Caco-2 (cell line): ENCODE measurements around the gene C3orf22. TPM values are rescaled to one million over a fixed set of nuclear protein-coding genes. Genes with fewer than 3 reads are reported as not detected.

Experiments
- BruUV-seq: library from RNA; stranded (reverse); fragments of 400-500 nt; replicated peaks from 2 replicates; lab custom pipeline; 2021; lab: Mats Ljungman, UMichigan
- CTCF ChIA-PET: fragments of 300-600 bp; sonication (Branson Sonifier 250); formaldehyde crosslinking; loops from one replicate; lab custom pipeline; 2022; ENCODE audit warnings: antibody characterized with exemption; lab: Charles Lee
- POLR2A ChIA-PET: fragments of 300-600 bp; sonication (Branson Sonifier 250); formaldehyde crosslinking; loops from one replicate; lab custom pipeline; 2022; ENCODE audit warnings: antibody characterized with exemption; lab: Charles Lee
- DNase-seq, 2 experiments: peaks; one replicate each; pipeline versions ENCODE4 v3.0.0 to v3.0.0-alpha.2; 2020 to 2022
- H3K27me3 ChIP-seq: replicated peaks from 2 replicates; pipeline ENCODE4 v1.6.0; 2011; ENCODE audit warnings: low read length; ENCODE audit not compliant: control insufficient read depth, insufficient read depth
- H3K36me3 ChIP-seq: 2 replicates; pipeline ENCODE4 v1.5.1; 2011; ENCODE audit warnings: low read length; ENCODE audit not compliant: control insufficient read depth, insufficient read depth
- H3K4me1 ChIP-seq: fragments of 250-450 bp; sonication (Bioruptor Pico); 2 replicates; pipeline ENCODE4 v1.5.1; 2020; ENCODE audit warnings: mild to moderate bottlenecking
- H3K4me3 ChIP-seq: 2 replicates; pipeline ENCODE4 v1.5.1; 2011; ENCODE audit warnings: low read depth, mild to moderate bottlenecking, control low read depth, low read length
- H3K9me3 ChIP-seq: fragments of 250-450 bp; sonication (Bioruptor Pico); 2 replicates; pipeline ENCODE4 v1.5.1; 2020; ENCODE audit warnings: mild to moderate bottlenecking, moderate library complexity
- H3K27ac Mint-ChIP-seq: one replicate; pipeline ENCODE4 v1.8.0; 2022; ENCODE audit warnings: mixed read lengths; ENCODE audit not compliant: unreplicated experiment
- H3K27me3 Mint-ChIP-seq: one replicate; pipeline ENCODE4 v1.8.0; 2022; ENCODE audit warnings: mixed read lengths; ENCODE audit not compliant: insufficient read depth, unreplicated experiment
- H3K36me3 Mint-ChIP-seq: one replicate; pipeline ENCODE4 v1.8.0; 2022; ENCODE audit warnings: mild to moderate bottlenecking, mixed read lengths; ENCODE audit not compliant: insufficient read depth, unreplicated experiment
- H3K4me1 Mint-ChIP-seq: one replicate; pipeline ENCODE4 v1.8.0; 2022; ENCODE audit warnings: low read depth, mixed read lengths; ENCODE audit not compliant: unreplicated experiment
- H3K4me3 Mint-ChIP-seq: one replicate; pipeline ENCODE4 v1.8.0; 2022; ENCODE audit warnings: mild to moderate bottlenecking, moderate library complexity, mixed read lengths; ENCODE audit not compliant: unreplicated experiment
- H3K9me3 Mint-ChIP-seq: one replicate; pipeline ENCODE4 v1.8.0; 2022; ENCODE audit warnings: mixed read lengths; ENCODE audit not compliant: unreplicated experiment
- CTCF ChIP-seq, 2 experiments: fragments of 200-600 bp in 1 of 2; IDR thresholded peaks; 1 replicate in 1 of 2; 2 replicates in 1 of 2; pipeline versions ENCODE4 v1.5.1 to v1.8.0; 2011 to 2022; ENCODE audit warnings: antibody characterized with exemption in 1 of 2, control low read depth in 1 of 2, inconsistent platforms in 1 of 2, low read depth in 1 of 2, low read length in 1 of 2, mild to moderate bottlenecking in 1 of 2, moderate library complexity in 1 of 2; ENCODE audit not compliant: insufficient read depth in 1 of 2, severe bottlenecking in 1 of 2, unreplicated experiment in 1 of 2
- intact Hi-C: fragments of 100-400 bp; cut with micrococcal nuclease; formaldehyde crosslinking; loops from one replicate; pipeline ENCODE4 v1.10.0; 2022; ENCODE audit not compliant: unreplicated experiment
- total RNA-seq: library from RNA; stranded (reverse); gene quantifications from 2 replicates; pipeline ENCODE4 v1.2.3, GENCODE V29; 2022

Gene C3orf22
- total RNA-seq, 1 experiment from 2014 or later = not detected

- Mint-ChIP-seq H3K36me3 (no peaks in the 10 kb centered on the region), H3K9me3 (no peaks in the 10 kb centered on the region), H3K27me3 (no peaks in the 10 kb centered on the region), H3K4me1 (peaks cover 25% of the 10 kb centered on the region), H3K4me3 (peak overlapping the region; percentile 75), H3K27ac (no peak overlapping the region)
- H3K9me3 ChIP-seq = no peaks in the 10 kb centered on the region
- peak overlapping the region; percentile 67 for H3K4me3 ChIP-seq
- CTCF ChIA-PET = no interaction called here
- peak in 1 of 2 experiments; percentile 67 for DNase-seq
- H3K4me1 ChIP-seq = peaks cover 46% of the 10 kb centered on the region
- peak; percentile 21 to 30 for TF ChIP-seq CTCF (IDR thresholded peaks at IDR 0.05; ENCODE audit: insufficient read depth in 1 of 2, low read depth in 1 of 2, low read length in 1 of 2, severe bottlenecking in 1 of 2, unreplicated experiment in 1 of 2)
- intact Hi-C loops = loop anchor here (10.0 kb wide), 1 partner anchor 130 kb away; the partner anchor contains the start of gene TXNRD3
- TSS peak; percentile 23 for BruUV-seq
- H3K36me3 ChIP-seq = peaks cover 1% of the 10 kb centered on the region
- H3K27me3 ChIP-seq = no peaks in the 10 kb centered on the region
- POLR2A ChIA-PET = no interaction called here
Measured at GRCh38 chr3:126524429-126524988, 34.2 kb downstream of the C3orf22 start.

GRCh38 chr3:126523745-126524428, 34.8 kb downstream of the C3orf22 start, which contains the start of gene CHST13:
TSS of gene CHST13 (plus strand) at chr3:126524155. CDS start at chr3:126524333, 178 bp downstream.
- Histone ChIP-seq H3K9me3 (no peaks in the 10 kb centered on the region), H3K36me3 (peaks cover 1% of the 10 kb centered on the region), H3K27me3 (no peaks in the 10 kb centered on the region), H3K4me3 (peak within 1 kb of the TSS; percentile 67), H3K4me1 (peaks cover 46% of the 10 kb centered on the region)
- no peaks in the 10 kb centered on the region for H3K27me3 Mint-ChIP-seq
- H3K4me3 Mint-ChIP-seq = peak within 1 kb of the TSS; percentile 75
- peak; percentile 77 to 85 for DNase-seq
- no peaks in the 10 kb centered on the region for H3K9me3 Mint-ChIP-seq
- BruUV-seq = no TSS peak
- peaks cover 19% of the 10 kb centered on the region for H3K4me1 Mint-ChIP-seq
- CTCF ChIA-PET = interaction anchor here (0.7 to 2.0 kb wide), 3 partner anchors 12 to 90 kb away, joined by 3 to 8 read pairs (median 3); no protein-coding TSS in a partner anchor
- no peaks in the 10 kb centered on the region for H3K36me3 Mint-ChIP-seq
- POLR2A ChIA-PET = no interaction called here
- intact Hi-C loops = loop anchor here (10.0 kb wide), 1 partner anchor 131 kb away; the partner anchor contains the start of gene TXNRD3
- H3K27ac Mint-ChIP-seq = no peak within 1 kb of the TSS
- TF ChIP-seq CTCF (IDR thresholded peaks at IDR 0.05; ENCODE audit: insufficient read depth in 1 of 2, low read depth in 1 of 2, low read length in 1 of 2, severe bottlenecking in 1 of 2, unreplicated experiment in 1 of 2) = no peak

GRCh38 chr3:126522363-126522788, 36.4 kb downstream of the C3orf22 start:
- Histone ChIP-seq H3K4me1 (peaks cover 46% of the 10 kb centered on the region), H3K36me3 (peaks cover 1% of the 10 kb centered on the region), H3K9me3 (no peaks in the 10 kb centered on the region), H3K4me3 (no peak overlapping the region), H3K27me3 (no peaks in the 10 kb centered on the region)
- Mint-ChIP-seq H3K4me1 (peaks cover 9% of the 10 kb centered on the region), H3K4me3 (peak overlapping the region; percentile 13), H3K9me3 (no peaks in the 10 kb centered on the region), H3K36me3 (no peaks in the 10 kb centered on the region), H3K27me3 (no peaks in the 10 kb centered on the region), H3K27ac (no peak overlapping the region)
- BruUV-seq = no TSS peak
- DNase-seq = peak; percentile 59 to 72
- intact Hi-C loops = loop anchor here (1.0 to 10.0 kb wide), 2 partner anchors 32 to 132 kb away; partner anchors contain the start of gene TXNRD3
- peak; percentile 78 to 84 for TF ChIP-seq CTCF (IDR thresholded peaks at IDR 0.05; ENCODE audit: insufficient read depth in 1 of 2, low read depth in 1 of 2, low read length in 1 of 2, severe bottlenecking in 1 of 2, unreplicated experiment in 1 of 2)
- ChIA-PET POLR2A (interaction anchor here (0.6 kb wide), 1 partner anchor 45 kb away, joined by 4 read pairs; no protein-coding TSS in a partner anchor), CTCF (interaction anchor here (0.6 to 2.0 kb wide), 5 partner anchors 11 to 1023 kb away, joined by 3 to 8 read pairs (median 3); no protein-coding TSS in a partner anchor)
